Activated CD8-positive, alpha-beta T cell treated with anti-CD3 and anti-CD28 coated beads for 36 hours (primary cell): ENCODE data around the gene PSMA7. TPM values are rescaled to one million over a fixed set of nuclear protein-coding genes. Genes with fewer than 3 reads are reported as not detected.
A peak's percentile ranks its signal among the peaks of the same experiment; 100 is the strongest.

Experiments
- ATAC-seq: fragments of 200-7000 bp; cut with Tn5 transposase; one replicate; pipeline ENCODE4 v1.10.0; 2021; ENCODE audit warnings: mild to moderate bottlenecking, moderate library complexity
- CTCF ChIA-PET: fragments of 350-600 bp; sonication (Branson Sonifier 250); formaldehyde crosslinking; loops from one replicate; lab custom pipeline; 2021; ENCODE audit warnings: antibody characterized with exemption; lab: Charles Lee
- POLR2A ChIA-PET: fragments of 350-600 bp; sonication (Branson Sonifier 250); formaldehyde crosslinking; loops from one replicate; lab custom pipeline; 2021; ENCODE audit warnings: antibody characterized with exemption; lab: Charles Lee
- DNase-seq: peaks from one replicate; pipeline ENCODE4 v3.0.0-alpha.2; 2020
- H3K27ac Mint-ChIP-seq: one replicate; pipeline ENCODE4 v1.8.0; 2021; ENCODE audit warnings: mild to moderate bottlenecking, mixed read lengths
- H3K27me3 Mint-ChIP-seq: one replicate; pipeline ENCODE4 v1.8.0; 2021; ENCODE audit warnings: mixed read lengths
- H3K36me3 Mint-ChIP-seq: one replicate; pipeline ENCODE4 v1.8.0; 2021; ENCODE audit warnings: low read depth, mixed read lengths
- H3K4me1 Mint-ChIP-seq: one replicate; pipeline ENCODE4 v1.8.0; 2021; ENCODE audit warnings: low read depth, mixed read lengths
- H3K4me3 Mint-ChIP-seq: one replicate; pipeline ENCODE4 v1.8.0; 2021; ENCODE audit warnings: mild to moderate bottlenecking, moderate library complexity, mixed read lengths
- H3K9me3 Mint-ChIP-seq: one replicate; pipeline ENCODE4 v1.8.0; 2021; ENCODE audit warnings: mixed read lengths
- CTCF ChIP-seq: fragments of 200-600 bp; IDR thresholded peaks from one replicate; pipeline ENCODE4 v1.8.0; 2022; ENCODE audit warnings: antibody characterized with exemption, mild to moderate bottlenecking
- intact Hi-C: fragments of 100-400 bp; cut with micrococcal nuclease; formaldehyde crosslinking; loops from one replicate; pipeline ENCODE4 v1.10.0; 2022
- total RNA-seq, 2 experiments: library from RNA; stranded (reverse); gene quantifications; one replicate each; pipeline ENCODE4 v1.2.3, GENCODE V29; 2021

PSMA7 gene
- total RNA-seq, 2 experiments from 2014 or later, result 286 to 289 TPM

GRCh38 chr20:62181808-62182207 lies 38.6 kb upstream of the PSMA7 start:
- ChIA-PET POLR2A (no interaction called here), CTCF (no interaction called here)
- Mint-ChIP-seq H3K27me3 (no peaks in the 10 kb centered on the region), H3K4me3 (peak overlapping the region; percentile 88), H3K4me1 (peaks cover 27% of the 10 kb centered on the region), H3K9me3 (no peaks in the 10 kb centered on the region), H3K36me3 (peaks cover 9% of the 10 kb centered on the region), H3K27ac (peak overlapping the region; percentile 86)
- no peak for DNase-seq
- intact Hi-C loops, result no loop called here
- ATAC-seq, result no peak
- TF ChIP-seq CTCF, result no peak

DNA sequence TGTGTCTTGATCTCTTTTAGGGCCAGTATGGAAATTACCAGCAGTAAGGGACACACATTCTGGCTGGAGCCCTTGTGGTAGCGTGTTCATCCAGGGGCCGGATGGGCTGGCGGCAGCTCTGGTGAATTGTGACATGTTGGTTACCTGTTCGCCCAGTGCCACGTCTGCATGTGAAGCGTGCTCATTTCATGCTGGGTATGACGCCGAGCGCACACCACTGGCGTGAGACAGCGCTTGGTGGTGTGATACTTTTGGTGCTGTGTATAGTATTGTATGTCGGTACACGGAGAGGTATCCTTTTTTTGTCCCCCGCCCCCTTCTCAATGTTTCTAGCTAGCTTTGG lies 35.9 kb upstream of the PSMA7 start:
- DNase-seq (no peak), ATAC-seq (no peak)
- Mint-ChIP-seq H3K4me3 (no peak overlapping the region), H3K27me3 (no peaks in the 10 kb centered on the region), H3K36me3 (peaks cover 13% of the 10 kb centered on the region), H3K9me3 (no peaks in the 10 kb centered on the region), H3K4me1 (peaks cover 11% of the 10 kb centered on the region), H3K27ac (no peak overlapping the region)
- no peak for TF ChIP-seq CTCF
- POLR2A ChIA-PET, result no interaction called here
- CTCF ChIA-PET, result no interaction called here
- intact Hi-C loops, result no loop called here

DNA sequence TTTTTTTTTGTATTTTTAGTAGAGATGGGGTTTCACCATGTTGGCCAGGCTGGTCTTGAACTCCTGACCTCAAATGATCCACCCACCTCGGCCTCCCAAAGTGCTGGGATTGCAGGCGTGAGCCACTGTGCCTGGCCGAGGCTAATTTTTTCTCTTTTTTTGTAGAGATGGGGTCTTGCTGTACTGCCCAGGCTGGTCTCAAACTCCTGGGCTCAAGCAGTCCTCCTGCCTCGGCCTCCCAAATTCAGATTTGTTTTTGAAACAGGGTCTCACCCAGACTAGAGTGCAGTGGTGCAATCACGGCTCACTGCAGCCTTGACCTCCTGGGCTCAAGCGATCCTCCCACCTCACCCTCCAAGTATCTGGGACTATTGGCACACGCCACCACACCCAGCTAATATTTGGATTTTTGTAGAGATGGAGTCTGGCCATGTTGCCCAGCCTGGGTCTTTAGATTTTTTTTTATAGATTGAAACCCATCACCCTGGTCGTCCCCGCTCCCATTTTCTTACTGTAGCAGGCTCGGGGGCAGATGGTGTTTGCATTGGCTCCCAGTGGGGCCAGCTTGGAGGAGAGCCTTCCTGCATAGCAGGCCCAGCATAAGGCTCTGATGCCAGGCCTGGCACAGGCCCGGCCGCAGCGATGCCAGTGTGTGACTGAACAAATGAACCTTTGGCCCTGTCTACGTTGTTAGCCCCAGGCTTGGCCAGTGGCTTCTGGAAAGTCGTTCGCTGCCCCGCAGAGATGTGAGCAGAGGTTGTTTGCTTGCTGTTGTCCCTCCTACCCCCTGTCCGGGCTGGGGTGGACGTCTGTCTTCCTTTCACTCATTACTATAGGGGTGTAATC lies 35.3 kb upstream of the PSMA7 start:
- POLR2A ChIA-PET, result no interaction called here
- CTCF ChIA-PET, result no interaction called here
- H3K9me3 Mint-ChIP-seq, result no peaks in the 10 kb centered on the region

GRCh38 chr20:62177307-62177706 lies 34.1 kb upstream of the PSMA7 start:
- ChIA-PET CTCF (no interaction called here), POLR2A (interaction anchor here (0.7 kb wide), 1 partner anchor 212 kb away, joined by 4 read pairs; no protein-coding TSS in a partner anchor)
- Mint-ChIP-seq H3K36me3 (peaks cover 15% of the 10 kb centered on the region), H3K9me3 (no peaks in the 10 kb centered on the region), H3K27ac (no peak overlapping the region), H3K4me1 (peaks cover 5% of the 10 kb centered on the region), H3K27me3 (no peaks in the 10 kb centered on the region), H3K4me3 (no peak overlapping the region)
- ATAC-seq, result no peak
- no peak for TF ChIP-seq CTCF
- DNase-seq, result no peak
- intact Hi-C loops, result no loop called here

More for the DNA sequence above, 35.3 kb upstream of the PSMA7 start:
- ATAC-seq (no peak), DNase-seq (no peak)
- no peak overlapping the region for H3K27ac Mint-ChIP-seq
- H3K4me3 Mint-ChIP-seq, result no peak overlapping the region
- no peak for TF ChIP-seq CTCF
- peaks cover 7% of the 10 kb centered on the region for H3K4me1 Mint-ChIP-seq
- no peaks in the 10 kb centered on the region for H3K27me3 Mint-ChIP-seq
- intact Hi-C loops, result no loop called here
- peaks cover 15% of the 10 kb centered on the region for H3K36me3 Mint-ChIP-seq

GRCh38 chr20:62176866-62177265 lies 33.7 kb upstream of the PSMA7 start:
- no peak overlapping the region for H3K4me3 Mint-ChIP-seq
- TF ChIP-seq CTCF, result no peak
- no peak for ATAC-seq
- intact Hi-C loops, result no loop called here
- peaks cover 15% of the 10 kb centered on the region for H3K36me3 Mint-ChIP-seq
- CTCF ChIA-PET, result no interaction called here
- no peaks in the 10 kb centered on the region for H3K27me3 Mint-ChIP-seq
- H3K4me1 Mint-ChIP-seq, result peaks cover 4% of the 10 kb centered on the region
- no peak overlapping the region for H3K27ac Mint-ChIP-seq
- POLR2A ChIA-PET, result no interaction called here
- no peaks in the 10 kb centered on the region for H3K9me3 Mint-ChIP-seq
- no peak for DNase-seq
